Measurements from ENCODE around the gene C6orf52.
A peak's percentile ranks its signal among the peaks of the same experiment; 100 is the strongest.
"Not testable (repeated sequence)": the region's sequence is repeated elsewhere in the genome, so short reads cannot be mapped to it uniquely, and the experiment has no call there.

Gene C6orf52

GRCh38 chr6:10685092-10685915 lies 9.1 kb downstream of the C6orf52 start:
- intact Hi-C loops (cut with micrococcal nuclease) = no loop called here
- Mint-ChIP-seq H3K4me1 (ENCODE audit: low read depth) (peaks cover 13% of the 10 kb centered on the region), H3K27me3 (no peaks in the 10 kb centered on the region), H3K9me3 (no peaks in the 10 kb centered on the region), H3K36me3 (ENCODE audit: low read depth) (no peaks in the 10 kb centered on the region), H3K27ac (no peak overlapping the region), H3K4me3 (no peak overlapping the region)

DNA sequence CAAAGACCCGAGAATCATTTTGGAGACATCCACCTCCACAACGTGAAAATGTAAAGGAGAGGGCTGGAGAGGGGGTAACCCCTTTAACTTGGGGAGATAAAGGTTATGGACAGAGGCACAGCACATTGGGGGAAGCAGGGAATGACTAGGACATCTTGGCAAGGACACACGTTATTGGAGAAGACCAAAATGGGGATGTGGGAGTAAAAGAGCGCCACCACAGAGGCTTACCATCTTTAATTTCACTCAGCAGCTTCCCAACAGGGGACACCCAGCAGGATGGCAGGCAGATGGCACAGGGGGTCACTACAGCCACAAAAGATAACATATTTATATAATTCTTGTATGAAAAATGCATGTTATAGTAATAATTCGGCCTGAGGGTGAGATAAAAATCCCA lies 9.8 kb downstream of the C6orf52 start:
- Mint-ChIP-seq H3K27ac (no peak overlapping the region), H3K4me1 (ENCODE audit: low read depth) (peaks cover 7% of the 10 kb centered on the region), H3K36me3 (ENCODE audit: low read depth) (no peaks in the 10 kb centered on the region), H3K4me3 (no peak overlapping the region), H3K9me3 (no peaks in the 10 kb centered on the region), H3K27me3 (no peaks in the 10 kb centered on the region)
- intact Hi-C loops (cut with micrococcal nuclease) = no loop called here

DNA sequence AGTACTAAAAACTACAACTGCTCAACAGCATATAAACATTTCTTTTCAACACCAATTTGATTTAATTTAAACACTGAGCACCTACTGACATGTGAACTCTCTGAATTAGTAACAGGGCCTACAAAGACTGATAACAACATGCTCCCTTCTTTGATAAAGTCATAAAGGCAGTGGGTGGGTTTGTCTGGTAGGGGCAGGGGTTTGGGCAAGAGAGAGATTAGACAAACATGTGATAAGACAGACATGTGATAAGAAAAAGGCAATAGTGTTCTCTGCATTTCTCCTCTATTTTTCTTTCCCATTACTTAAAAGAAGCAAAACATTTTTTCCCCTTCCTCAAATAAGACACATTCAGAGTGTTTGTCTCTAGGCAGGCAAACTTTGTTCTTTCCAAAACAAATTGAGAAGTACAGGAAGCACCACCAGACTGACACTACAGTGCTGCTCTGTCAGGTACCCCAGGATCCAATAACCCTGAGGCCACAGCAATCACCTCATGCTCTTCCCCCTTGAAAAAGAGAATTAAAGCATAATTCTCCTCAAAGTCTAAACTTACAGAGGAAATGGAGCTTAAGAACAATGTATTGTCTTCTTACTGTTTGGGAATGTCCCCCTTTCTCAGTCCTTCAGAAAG lies 11.9 kb downstream of the C6orf52 start:
- no peaks in the 10 kb centered on the region for H3K27me3 Mint-ChIP-seq
- intact Hi-C loops (cut with micrococcal nuclease) = no loop called here
- H3K36me3 Mint-ChIP-seq (ENCODE audit: low read depth) = no peaks in the 10 kb centered on the region
- peaks cover 7% of the 10 kb centered on the region for H3K4me1 Mint-ChIP-seq (ENCODE audit: low read depth)
- no peaks in the 10 kb centered on the region for H3K9me3 Mint-ChIP-seq
- no peak overlapping the region for H3K4me3 Mint-ChIP-seq
- no peak overlapping the region for H3K27ac Mint-ChIP-seq

GRCh38 chr6:10681795-10682194 lies 12.6 kb downstream of the C6orf52 start:
- no peaks in the 10 kb centered on the region for H3K36me3 Mint-ChIP-seq (ENCODE audit: low read depth)
- H3K27ac Mint-ChIP-seq = no peak overlapping the region
- peaks cover 7% of the 10 kb centered on the region for H3K4me1 Mint-ChIP-seq (ENCODE audit: low read depth)
- no peaks in the 10 kb centered on the region for H3K27me3 Mint-ChIP-seq
- intact Hi-C loops (cut with micrococcal nuclease) = no loop called here
- H3K4me3 Mint-ChIP-seq = no peak overlapping the region
- no peaks in the 10 kb centered on the region for H3K9me3 Mint-ChIP-seq

DNA sequence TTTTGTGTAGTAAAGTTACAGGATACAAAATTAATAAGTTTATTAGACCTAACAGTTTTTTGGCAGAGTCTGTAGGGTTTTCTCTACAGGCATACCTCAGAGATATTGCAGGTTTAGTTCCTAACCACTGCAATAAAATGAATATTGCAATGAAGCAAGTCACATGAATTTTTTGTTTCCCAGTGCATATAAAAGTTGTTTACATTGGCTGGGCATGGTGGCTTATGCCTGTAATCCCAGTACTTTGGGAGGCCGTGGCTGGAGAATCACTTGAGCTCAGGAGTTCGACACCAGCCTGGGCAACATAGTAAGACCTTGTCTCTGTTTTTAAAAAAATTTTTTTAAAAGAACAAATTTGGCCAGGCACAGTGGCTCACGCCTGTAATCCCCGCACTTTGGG lies 16.0 kb downstream of the C6orf52 start:
- Mint-ChIP-seq H3K4me3 (no peak overlapping the region), H3K27me3 (no peaks in the 10 kb centered on the region), H3K27ac (no peak overlapping the region), H3K9me3 (no peaks in the 10 kb centered on the region), H3K36me3 (ENCODE audit: low read depth) (no peaks in the 10 kb centered on the region), H3K4me1 (ENCODE audit: low read depth) (no peaks in the 10 kb centered on the region)
- intact Hi-C loops (cut with micrococcal nuclease) = no loop called here

- H3K27ac Mint-ChIP-seq = no peak overlapping the region
- intact Hi-C loops (cut with micrococcal nuclease) = no loop called here
- H3K4me1 Mint-ChIP-seq (ENCODE audit: low read depth) = no peaks in the 10 kb centered on the region
- H3K36me3 Mint-ChIP-seq (ENCODE audit: low read depth) = no peaks in the 10 kb centered on the region
- H3K9me3 Mint-ChIP-seq = no peaks in the 10 kb centered on the region
- H3K4me3 Mint-ChIP-seq = no peak overlapping the region
- H3K27me3 Mint-ChIP-seq = no peaks in the 10 kb centered on the region
Observed at GRCh38 chr6:10676403-10676802, 18.0 kb downstream of the C6orf52 start.

GRCh38 chr6:10668126-10668917 lies 26.1 kb downstream of the C6orf52 start:
- no peak overlapping the region for H3K4me3 Mint-ChIP-seq
- no peaks in the 10 kb centered on the region for H3K36me3 Mint-ChIP-seq (ENCODE audit: low read depth)
- no peaks in the 10 kb centered on the region for H3K4me1 Mint-ChIP-seq (ENCODE audit: low read depth)
- H3K9me3 Mint-ChIP-seq = no peaks in the 10 kb centered on the region
- peaks cover 5% of the 10 kb centered on the region for H3K27me3 Mint-ChIP-seq
- intact Hi-C loops (cut with micrococcal nuclease) = no loop called here
- no peak overlapping the region for H3K27ac Mint-ChIP-seq

GRCh38 chr6:10665595-10665994 lies 28.8 kb downstream of the C6orf52 start:
- H3K27ac Mint-ChIP-seq; H3K9me3 Mint-ChIP-seq; intact Hi-C loops (cut with micrococcal nuclease); H3K4me3 Mint-ChIP-seq; H3K4me1 Mint-ChIP-seq (ENCODE audit: low read depth); H3K36me3 Mint-ChIP-seq (ENCODE audit: low read depth); H3K27me3 Mint-ChIP-seq: not testable (repeated sequence)

GRCh38 chr6:10662742-10663141 lies 31.7 kb downstream of the C6orf52 start:
- no peak overlapping the region for H3K4me3 Mint-ChIP-seq
- H3K27me3 Mint-ChIP-seq = peaks cover 5% of the 10 kb centered on the region
- no peak overlapping the region for H3K27ac Mint-ChIP-seq
- H3K4me1 Mint-ChIP-seq (ENCODE audit: low read depth) = no peaks in the 10 kb centered on the region
- intact Hi-C loops (cut with micrococcal nuclease) = no loop called here
- H3K36me3 Mint-ChIP-seq (ENCODE audit: low read depth) = no peaks in the 10 kb centered on the region
- no peaks in the 10 kb centered on the region for H3K9me3 Mint-ChIP-seq

- intact Hi-C loops (cut with micrococcal nuclease) = no loop called here
- Mint-ChIP-seq H3K4me1 (ENCODE audit: low read depth) (no peaks in the 10 kb centered on the region), H3K27ac (no peak overlapping the region), H3K27me3 (peaks cover 4% of the 10 kb centered on the region), H3K9me3 (no peaks in the 10 kb centered on the region), H3K4me3 (no peak overlapping the region), H3K36me3 (ENCODE audit: low read depth) (no peaks in the 10 kb centered on the region)
Observed at GRCh38 chr6:10662207-10662606, 32.2 kb downstream of the C6orf52 start.

GRCh38 chr6:10660431-10661191 lies 33.8 kb downstream of the C6orf52 start:
- H3K27me3 Mint-ChIP-seq; H3K4me3 Mint-ChIP-seq; intact Hi-C loops (cut with micrococcal nuclease); H3K4me1 Mint-ChIP-seq (ENCODE audit: low read depth); H3K9me3 Mint-ChIP-seq; H3K36me3 Mint-ChIP-seq (ENCODE audit: low read depth): not testable (repeated sequence)
- H3K27ac Mint-ChIP-seq = peak overlapping the region; percentile 69

- H3K4me3 Mint-ChIP-seq = peak overlapping the region; percentile 69
- H3K27me3 Mint-ChIP-seq = no peaks in the 10 kb centered on the region
- no peaks in the 10 kb centered on the region for H3K9me3 Mint-ChIP-seq
- intact Hi-C loops (cut with micrococcal nuclease) = no loop called here
- H3K36me3 Mint-ChIP-seq (ENCODE audit: low read depth) = no peaks in the 10 kb centered on the region
- H3K27ac Mint-ChIP-seq = peak overlapping the region; percentile 69
- H3K4me1 Mint-ChIP-seq (ENCODE audit: low read depth) = peaks cover 11% of the 10 kb centered on the region
Observed at GRCh38 chr6:10659699-10660348, 34.6 kb downstream of the C6orf52 start.

- H3K27ac Mint-ChIP-seq = peak overlapping the region; percentile 69
- peak overlapping the region; percentile 69 for H3K4me3 Mint-ChIP-seq
- intact Hi-C loops (cut with micrococcal nuclease) = no loop called here
- no peaks in the 10 kb centered on the region for H3K27me3 Mint-ChIP-seq
- H3K4me1 Mint-ChIP-seq (ENCODE audit: low read depth) = peaks cover 11% of the 10 kb centered on the region
- H3K9me3 Mint-ChIP-seq = no peaks in the 10 kb centered on the region
- no peaks in the 10 kb centered on the region for H3K36me3 Mint-ChIP-seq (ENCODE audit: low read depth)
Observed at GRCh38 chr6:10658910-10659698, 35.3 kb downstream of the C6orf52 start.
